NCI-H446 treated with DMSO at 0.1 percent for 48 hours (cell line): ENCODE results near the gene EDN2.

Source experiments
- DNase-seq: peaks from one replicate; lab custom pipeline; 2025; lab: John Stamatoyannopoulos, UW

Gene EDN2

GRCh38 chr1:41484402-41485241 is at the start of gene EDN2:
EDN2 (minus strand) TSS chr1:41484683; CDS start chr1:41484601, 82 bp downstream.
- DNase-seq = peak; percentile 86

- no peak for DNase-seq
Observed at GRCh38 chr1:41533731-41534080, 49.2 kb upstream of the EDN2 start.

- DNase-seq = no peak
Observed at GRCh38 chr1:41533016-41533730, 48.7 kb upstream of the EDN2 start.

GRCh38 chr1:41532206-41532975 is 47.9 kb upstream of the EDN2 start:
- DNase-seq = no peak

GRCh38 chr1:41530411-41530810 is 45.9 kb upstream of the EDN2 start:
- no peak for DNase-seq

GRCh38 chr1:41529621-41530395 is 45.3 kb upstream of the EDN2 start:
- no peak for DNase-seq

- DNase-seq = no peak
Observed at GRCh38 chr1:41528726-41529605, 44.5 kb upstream of the EDN2 start.

GRCh38 chr1:41528106-41528505 is 43.6 kb upstream of the EDN2 start:
- no peak for DNase-seq

- DNase-seq = no peak
Observed at GRCh38 chr1:41526956-41527561, 42.6 kb upstream of the EDN2 start.

- DNase-seq = no peak
Observed at GRCh38 chr1:41525891-41526587, 41.6 kb upstream of the EDN2 start.

GRCh38 chr1:41524676-41525675 is 40.5 kb upstream of the EDN2 start:
- DNase-seq = no peak

- DNase-seq = no peak
Observed at GRCh38 chr1:41523949-41524675, 39.6 kb upstream of the EDN2 start.

- DNase-seq = no peak
Observed at GRCh38 chr1:41523071-41523470, 38.6 kb upstream of the EDN2 start.

- no peak for DNase-seq
Observed at GRCh38 chr1:41521766-41522165, 37.3 kb upstream of the EDN2 start.

- DNase-seq = no peak
Observed at GRCh38 chr1:41520951-41521752, 36.7 kb upstream of the EDN2 start.

- no peak for DNase-seq
Observed at GRCh38 chr1:41519667-41520066, 35.2 kb upstream of the EDN2 start.

- DNase-seq = no peak
Observed at GRCh38 chr1:41518471-41518870, 34.0 kb upstream of the EDN2 start.
